ENCODE measurements around the gene DNAH8. TPM values are rescaled to one million over a fixed set of nuclear protein-coding genes. Genes with fewer than 3 reads are reported as not detected.

The DNAH8 gene
- total RNA-seq, 1 donor from 2014 or later: not detected

- Histone ChIP-seq H2AFZ (ENCODE audit: low read depth, low read length) (no peak overlapping the region), H3K4me2 (ENCODE audit: low read length) (no peak overlapping the region), H4K20me1 (ENCODE audit: insufficient read depth, low read length) (no peaks in the 10 kb centered on the region), H3K27me3 (ENCODE audit: insufficient read depth, low read length) (no peaks in the 10 kb centered on the region), H3K36me3 (ENCODE audit: insufficient read depth, low read length) (no peaks in the 10 kb centered on the region), H3K79me2 (ENCODE audit: insufficient read depth, low read length) (no peaks in the 10 kb centered on the region), H3K4me3 (ENCODE audit: insufficient read depth, low read depth, low read length) (no peak overlapping the region), H3K4me1 (ENCODE audit: insufficient read depth, low read length) (peaks cover 3% of the 10 kb centered on the region), H3K27ac (ENCODE audit: low read depth, low read length) (no peak overlapping the region), H3K9me3 (ENCODE audit: insufficient read depth, low read depth, low read length) (no peaks in the 10 kb centered on the region), H3K9ac (ENCODE audit: low read length) (no peak overlapping the region)
- H3K36me3 Mint-ChIP-seq (ENCODE audit: low read depth, unreplicated experiment): no peaks in the 10 kb centered on the region
- no peak overlapping the region for H3K27ac Mint-ChIP-seq (ENCODE audit: unreplicated experiment)
- no peak for DNase-seq (ENCODE audit: low read depth)
- H3K4me3 Mint-ChIP-seq (ENCODE audit: unreplicated experiment): no peak overlapping the region
- TF ChIP-seq EZH2 (IDR thresholded peaks at IDR 0.05; ENCODE audit: insufficient read depth, low read length) (no peak), CTCF (IDR thresholded peaks at IDR 0.05; ENCODE audit: insufficient read depth, low read depth, low read length) (no peak)
- H3K4me1 Mint-ChIP-seq (ENCODE audit: low read depth, unreplicated experiment): peaks cover 3% of the 10 kb centered on the region
- no peaks in the 10 kb centered on the region for H3K9me3 Mint-ChIP-seq (ENCODE audit: unreplicated experiment)
- FAIRE-seq: no peak
- H3K27me3 Mint-ChIP-seq (ENCODE audit: low read depth, unreplicated experiment): peaks cover 2% of the 10 kb centered on the region
Measured at GRCh38 chr6:38783443-38784228, 68.5 kb downstream of the DNAH8 start.

GRCh38 chr6:38784506-38785235 lies 69.6 kb downstream of the DNAH8 start:
- no peaks in the 10 kb centered on the region for H4K20me1 ChIP-seq (ENCODE audit: insufficient read depth, low read length)
- H3K9me3 ChIP-seq (ENCODE audit: insufficient read depth, low read depth, low read length): no peaks in the 10 kb centered on the region
- H3K27me3 ChIP-seq (ENCODE audit: insufficient read depth, low read length): no peaks in the 10 kb centered on the region
- H2AFZ ChIP-seq (ENCODE audit: low read depth, low read length): no peak overlapping the region
- no peak overlapping the region for H3K4me2 ChIP-seq (ENCODE audit: low read length)
- TF ChIP-seq CTCF (IDR thresholded peaks at IDR 0.05; ENCODE audit: insufficient read depth, low read depth, low read length) (no peak), EZH2 (IDR thresholded peaks at IDR 0.05; ENCODE audit: insufficient read depth, low read length) (no peak)
- Mint-ChIP-seq H3K27ac (ENCODE audit: unreplicated experiment) (no peak overlapping the region), H3K9me3 (ENCODE audit: unreplicated experiment) (no peaks in the 10 kb centered on the region), H3K4me3 (ENCODE audit: unreplicated experiment) (no peak overlapping the region), H3K36me3 (ENCODE audit: low read depth, unreplicated experiment) (no peaks in the 10 kb centered on the region), H3K4me1 (ENCODE audit: low read depth, unreplicated experiment) (peaks cover 3% of the 10 kb centered on the region), H3K27me3 (ENCODE audit: low read depth, unreplicated experiment) (peaks cover 2% of the 10 kb centered on the region)
- H3K79me2 ChIP-seq (ENCODE audit: insufficient read depth, low read length): no peaks in the 10 kb centered on the region
- peak overlapping the region; percentile 32 for H3K27ac ChIP-seq (ENCODE audit: low read depth, low read length)
- no peak overlapping the region for H3K4me3 ChIP-seq (ENCODE audit: insufficient read depth, low read depth, low read length)
- DNase-seq (ENCODE audit: low read depth): peak; percentile 14
- H3K9ac ChIP-seq (ENCODE audit: low read length): no peak overlapping the region
- H3K36me3 ChIP-seq (ENCODE audit: insufficient read depth, low read length): no peaks in the 10 kb centered on the region
- peaks cover 3% of the 10 kb centered on the region for H3K4me1 ChIP-seq (ENCODE audit: insufficient read depth, low read length)
- no peak for FAIRE-seq
